SKM-1 (cell line): ENCODE results near the gene GPC6.
A peak's percentile ranks its signal among the peaks of the same experiment; 100 is the strongest.
"Not testable (repeated sequence)": the region's sequence is repeated elsewhere in the genome, so short reads cannot be mapped to it uniquely, and the experiment has no call there.

Source experiments
- DNase-seq: peaks from one replicate; lab custom pipeline; 2025; ENCODE audit not compliant: unreplicated experiment; lab: John Stamatoyannopoulos, UW

Gene GPC6

GRCh38 chr13:94182185-94182761 is 955.7 kb downstream of the GPC6 start:
- DNase-seq = peak; percentile 59

GRCh38 chr13:94186470-94186869 is 959.9 kb downstream of the GPC6 start:
- DNase-seq = no peak

DNA sequence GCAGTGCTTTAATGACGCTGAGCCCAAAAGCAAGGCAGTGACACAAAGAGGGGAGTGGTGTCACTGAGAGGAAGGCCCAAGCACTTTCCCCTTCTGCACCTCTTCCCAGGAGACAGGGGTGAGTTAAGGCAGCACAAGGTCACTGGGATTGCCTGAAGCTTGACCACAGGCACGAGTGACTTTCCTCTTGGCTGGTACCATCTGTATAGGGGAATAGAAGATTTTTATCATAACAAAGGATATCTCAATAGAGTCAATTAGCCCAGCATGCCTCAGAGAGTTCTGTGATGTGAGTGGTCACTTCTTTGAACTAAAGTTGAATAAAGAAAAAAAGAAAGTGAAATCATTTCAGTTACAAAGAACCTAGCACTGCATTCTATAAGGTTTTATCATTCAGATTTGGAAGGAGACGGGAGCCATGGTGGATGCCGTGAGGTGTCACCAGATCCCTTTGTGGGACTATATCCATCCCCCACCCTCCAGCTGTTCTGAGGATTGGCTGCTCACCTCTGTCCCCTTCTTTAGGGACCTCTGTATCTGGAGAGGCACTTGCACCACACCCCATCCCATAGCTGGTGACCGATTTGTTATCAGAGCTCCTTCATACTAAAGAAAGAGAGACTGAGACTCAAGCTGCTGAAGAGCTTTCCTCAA is 961.7 kb downstream of the GPC6 start:
- DNase-seq = no peak

DNA sequence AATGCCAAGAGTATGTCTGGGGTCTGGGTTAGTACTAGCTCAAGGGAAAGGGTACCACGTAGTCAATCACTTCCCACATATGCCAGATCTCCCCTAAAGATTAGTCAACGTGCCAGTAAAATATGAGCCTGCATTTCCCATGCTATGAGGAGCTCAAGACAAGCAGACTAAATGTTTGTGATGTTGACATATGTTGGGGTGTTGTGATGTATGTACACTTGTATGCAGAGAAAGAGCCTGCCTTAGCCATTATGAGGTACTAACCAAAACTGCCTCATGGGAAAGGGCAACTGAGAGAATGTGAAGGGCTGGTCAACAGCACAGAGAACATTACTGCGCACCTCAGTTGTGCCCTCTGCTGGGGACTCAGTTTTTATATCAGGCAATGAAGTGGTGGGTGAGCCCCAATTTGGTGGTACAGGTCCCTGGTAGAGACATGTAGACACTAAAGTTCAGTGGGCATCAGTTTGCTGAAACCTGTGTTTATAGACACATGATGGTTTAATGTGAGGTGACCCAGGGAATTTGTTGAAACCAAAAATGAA is 965.9 kb downstream of the GPC6 start:
- DNase-seq = no peak

GRCh38 chr13:94195715-94196114 is 969.1 kb downstream of the GPC6 start:
- DNase-seq = no peak

DNA sequence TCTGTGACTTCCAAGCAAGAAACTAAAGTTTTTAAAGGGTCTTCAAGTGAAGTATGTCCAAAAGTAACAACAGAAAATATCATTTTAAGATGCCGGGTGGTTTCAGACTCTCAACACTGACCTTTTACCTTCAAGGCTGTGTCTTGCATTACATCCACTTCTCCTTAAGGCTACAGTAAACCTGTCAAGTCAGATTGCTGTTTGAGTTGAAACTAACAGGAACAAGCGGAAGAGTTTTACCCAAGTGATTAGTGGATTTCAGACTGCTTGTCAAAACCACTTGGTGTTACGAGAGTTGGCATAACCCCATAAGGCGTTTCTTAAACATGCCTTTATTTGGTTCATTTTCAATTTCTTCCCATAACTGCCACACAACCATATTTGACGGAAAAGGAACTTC is 969.8 kb downstream of the GPC6 start:
- DNase-seq = no peak

- DNase-seq = no peak
Measured at GRCh38 chr13:94198681-94199080, 972.1 kb downstream of the GPC6 start.

DNA sequence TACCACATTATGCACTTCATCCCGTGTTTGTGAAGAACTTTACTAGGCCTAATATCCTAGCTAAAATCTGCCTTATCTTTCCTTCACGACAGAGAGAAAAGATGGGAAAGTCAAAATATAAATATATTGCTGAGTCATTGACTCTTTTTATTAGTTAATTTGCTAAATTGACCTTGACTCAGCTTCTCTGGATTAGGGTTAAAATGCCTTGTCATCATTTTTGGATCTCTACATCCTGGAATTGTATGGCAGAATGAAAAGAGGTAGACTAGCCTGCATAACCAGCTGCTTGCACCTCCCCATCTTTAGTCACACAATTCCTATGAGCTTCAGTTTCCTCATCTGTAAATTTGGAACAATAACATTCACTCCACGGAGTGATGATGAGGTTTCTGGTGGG is 972.5 kb downstream of the GPC6 start:
- DNase-seq = no peak

DNA sequence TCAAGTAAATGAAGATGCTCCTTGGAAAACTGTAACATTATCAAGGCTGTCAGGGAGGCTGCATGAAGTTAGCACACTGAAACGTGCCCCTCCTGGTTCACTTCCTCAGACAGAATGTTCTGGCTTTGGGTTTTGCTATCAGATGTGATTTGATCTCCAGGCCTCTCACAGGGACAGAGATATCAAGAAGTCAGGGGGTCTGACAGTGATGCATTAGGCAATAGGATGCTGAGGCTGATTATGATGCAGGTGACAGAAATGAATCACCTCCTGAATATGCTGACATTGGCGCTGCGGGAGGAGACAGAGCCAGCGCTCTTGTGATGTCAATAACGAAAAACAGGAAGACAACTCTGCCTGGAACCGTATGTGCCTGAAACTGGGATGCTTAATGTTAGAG is 974.4 kb downstream of the GPC6 start:
- no peak for DNase-seq

DNA sequence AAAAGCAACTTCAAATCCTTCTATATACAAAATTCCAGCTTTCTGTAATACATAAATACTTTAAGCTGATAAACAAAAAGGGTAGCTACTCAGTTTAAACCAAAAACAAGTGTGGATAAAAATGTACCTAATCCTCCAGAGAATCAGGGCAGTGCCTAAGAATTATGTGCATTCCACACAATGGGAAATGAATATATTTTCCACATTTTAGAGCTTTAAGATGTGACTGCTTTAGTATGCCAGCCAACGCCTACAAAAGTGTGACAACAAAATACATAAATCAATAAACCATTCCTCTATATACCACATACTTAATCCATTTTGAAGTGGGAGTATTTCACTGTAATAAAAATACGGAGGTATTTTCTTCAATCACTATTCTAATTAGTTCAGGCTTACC is 977.6 kb downstream of the GPC6 start:
- DNase-seq = no peak

DNA sequence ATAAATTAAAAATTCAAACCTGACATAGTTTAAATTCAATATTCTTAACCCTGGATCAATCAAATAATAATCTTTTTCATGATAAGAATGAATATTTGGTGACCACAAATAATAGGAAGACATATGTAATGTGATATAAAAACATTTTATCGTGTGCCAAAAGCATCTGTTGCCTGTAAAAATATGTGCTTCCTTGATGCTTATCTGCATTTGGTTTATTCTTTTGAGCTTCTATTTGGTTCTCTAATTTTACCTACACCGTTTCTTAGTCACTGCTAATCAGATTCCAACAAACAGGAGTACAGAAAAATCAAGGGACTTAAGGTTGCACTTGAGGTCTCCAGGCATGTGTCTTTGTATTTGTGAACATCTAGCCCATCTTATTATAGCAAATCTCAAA is 978.3 kb downstream of the GPC6 start:
- no peak for DNase-seq

DNA sequence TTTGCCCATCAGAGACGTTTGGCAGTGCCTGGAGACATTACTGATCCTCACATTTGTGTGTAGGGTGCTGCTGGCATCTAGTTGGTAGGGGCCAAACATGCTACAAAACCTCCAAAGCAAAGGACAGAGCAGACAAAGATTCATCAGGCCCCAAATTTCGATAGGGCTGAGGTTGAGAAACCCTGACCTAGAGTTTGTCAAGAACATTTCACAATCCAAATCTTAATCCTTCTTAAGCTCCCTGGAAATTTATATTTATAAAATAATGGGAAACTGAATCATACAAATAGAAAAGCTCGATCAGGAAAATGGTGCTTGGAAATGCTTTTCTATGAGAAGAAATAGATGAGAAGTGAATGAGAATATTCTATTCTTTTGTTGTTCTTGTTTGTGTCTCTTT is 979.3 kb downstream of the GPC6 start:
- DNase-seq = no peak

DNA sequence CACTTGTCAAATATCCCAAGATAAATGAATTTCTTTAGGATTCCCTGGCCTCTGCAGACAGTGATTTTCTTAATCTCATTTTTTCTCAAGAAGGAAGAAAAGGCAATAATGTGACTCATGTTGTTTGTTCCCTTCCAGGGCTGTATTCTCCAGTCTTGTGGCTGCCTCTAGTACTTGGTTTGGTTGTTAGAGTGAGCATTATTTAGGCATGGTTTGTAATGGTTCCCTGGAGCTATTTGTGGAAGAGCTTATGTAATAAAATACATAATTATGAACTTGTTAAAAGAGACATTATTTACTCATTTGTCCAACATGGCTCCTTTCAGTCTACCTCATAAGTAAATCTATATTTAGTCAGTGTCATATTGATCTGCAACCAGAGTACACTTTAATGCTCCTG is 982.5 kb downstream of the GPC6 start:
- no peak for DNase-seq

DNA sequence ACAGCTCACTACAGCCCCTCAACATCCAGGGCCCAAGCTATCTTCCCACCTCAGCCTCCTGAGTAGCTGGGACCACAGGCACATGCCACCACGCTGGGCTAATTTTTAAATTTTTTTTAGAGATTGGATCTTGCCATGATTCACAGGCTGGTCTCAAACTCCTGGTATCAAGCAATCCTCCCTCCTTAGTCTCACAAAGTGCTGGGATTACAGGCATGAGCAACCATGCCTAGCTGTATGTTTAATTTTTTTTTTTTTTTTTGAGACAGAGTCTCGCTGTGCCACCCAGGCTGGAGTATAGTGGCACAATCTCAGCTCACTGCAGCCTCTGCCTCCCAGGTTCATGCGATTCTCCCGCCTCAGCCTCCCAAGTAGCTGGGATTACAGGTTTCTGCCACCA is 983.3 kb downstream of the GPC6 start:
- not testable (repeated sequence) for DNase-seq

- DNase-seq = no peak
Measured at GRCh38 chr13:94210816-94211215, 984.2 kb downstream of the GPC6 start.

GRCh38 chr13:94212196-94212595 is 985.6 kb downstream of the GPC6 start:
- DNase-seq = no peak

- no peak for DNase-seq
Measured at GRCh38 chr13:94214121-94214520, 987.5 kb downstream of the GPC6 start.

DNA sequence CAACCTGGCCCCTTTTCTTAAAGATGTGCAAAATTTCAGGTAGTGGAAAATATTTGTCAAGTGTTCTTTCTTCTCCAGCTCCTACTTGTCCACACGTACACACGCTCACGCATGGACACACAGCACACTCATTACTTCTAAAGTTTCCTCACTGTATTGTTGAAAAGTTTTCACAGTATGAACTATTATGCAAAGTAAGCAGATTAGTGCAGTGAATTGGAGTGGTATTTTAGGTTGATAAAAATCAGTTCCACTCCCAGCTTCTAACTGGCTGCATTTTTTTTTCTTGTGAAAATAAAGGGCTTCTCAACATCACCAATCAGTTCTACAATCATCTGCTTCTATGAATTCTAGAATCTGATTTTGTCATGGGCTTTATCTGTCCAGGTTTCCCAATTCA is 988.4 kb downstream of the GPC6 start:
- no peak for DNase-seq

- DNase-seq = no peak
Measured at GRCh38 chr13:94216476-94216875, 989.9 kb downstream of the GPC6 start.

DNA sequence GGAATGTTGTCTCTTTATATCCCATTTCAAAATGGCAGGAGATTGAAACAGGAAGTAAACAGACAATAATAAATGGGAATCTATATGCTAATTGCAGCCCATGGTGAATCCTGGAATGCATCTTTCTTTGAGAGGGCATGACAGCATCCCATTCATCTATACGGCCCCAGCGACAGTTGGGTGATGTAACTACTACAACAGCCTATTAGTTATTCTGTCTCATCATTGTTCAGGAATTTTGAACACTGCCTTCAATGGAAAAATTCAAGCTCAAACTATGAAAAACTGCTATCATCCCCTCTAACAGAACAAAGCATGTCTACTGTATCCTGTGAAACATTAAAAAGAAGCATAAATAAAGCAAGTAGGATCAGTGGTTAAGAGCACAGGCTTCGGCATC is 990.8 kb downstream of the GPC6 start:
- no peak for DNase-seq

GRCh38 chr13:94218537-94218936 is 991.9 kb downstream of the GPC6 start:
- DNase-seq = no peak

- no peak for DNase-seq
Measured at GRCh38 chr13:94218951-94219350, 992.3 kb downstream of the GPC6 start.

DNA sequence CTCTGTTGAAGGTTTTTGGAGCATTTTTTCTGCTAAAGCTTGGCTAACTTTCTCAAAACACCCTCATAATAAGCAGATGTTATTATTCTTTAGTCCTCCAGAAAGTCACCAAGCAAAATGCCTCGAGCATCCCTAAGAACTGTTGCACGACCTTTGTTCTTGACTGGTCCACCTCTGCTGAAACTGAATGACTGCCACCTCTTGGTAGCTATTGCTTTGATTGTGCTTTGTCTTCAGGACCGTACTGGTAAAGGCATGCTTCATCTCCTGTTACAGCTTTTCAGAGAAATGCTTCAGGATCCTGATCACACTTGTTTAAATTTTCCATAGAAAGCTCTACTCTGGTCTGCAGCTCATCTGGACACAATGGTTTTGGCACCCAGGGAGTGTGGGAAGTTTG is 998.1 kb downstream of the GPC6 start:
- DNase-seq = no peak
